ENCODE measurements around the gene CDC73.

DNA sequence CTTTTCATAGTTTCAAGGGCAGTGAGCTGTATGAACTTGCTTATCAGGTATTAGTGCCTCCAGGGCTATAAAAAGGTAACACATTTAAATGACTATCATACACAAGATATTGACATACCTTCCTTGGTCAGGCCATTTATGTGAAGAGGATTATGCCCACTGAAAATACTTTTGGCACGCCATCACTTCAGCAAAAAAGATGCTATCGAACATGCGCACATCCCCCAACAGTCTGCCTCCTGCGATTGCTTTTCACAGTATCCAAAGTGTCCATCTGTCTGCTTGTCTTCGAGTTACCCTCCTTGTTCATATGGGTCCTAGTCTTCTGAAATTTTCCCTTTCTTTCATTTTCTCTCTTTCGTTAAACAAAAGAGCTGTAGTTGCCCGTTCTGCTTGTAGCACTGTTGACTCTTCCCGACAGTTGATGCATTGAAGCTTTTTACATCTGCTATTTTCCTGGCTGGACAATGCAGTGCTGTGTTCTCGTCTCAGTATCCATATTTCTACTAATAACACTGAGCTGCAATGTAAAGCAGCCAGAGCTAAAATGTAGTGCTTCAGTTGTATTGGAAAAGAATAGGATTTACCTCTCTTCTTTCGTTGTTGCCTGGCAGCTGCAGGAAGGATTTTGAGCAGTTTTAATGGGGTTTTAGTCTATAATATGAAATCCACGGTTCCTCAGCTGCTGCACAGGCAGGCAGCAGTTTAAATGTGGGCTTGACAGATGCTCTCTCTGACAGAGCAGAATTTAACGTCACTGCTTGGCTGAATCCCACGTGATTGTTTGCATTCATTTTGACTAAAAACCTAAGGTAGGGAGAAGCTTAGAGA is 64.3 kb downstream of the CDC73 start, which contains the start of gene B3GALT2:
- TF ChIP-seq EZH2 (optimal IDR thresholded peaks at IDR 0.05; ENCODE audit: low read depth, low read length) (no peak), EZH2phosphoT487 (IDR thresholded peaks at IDR 0.05; ENCODE audit: low read length) (no peak)
- TF ChIP-seq, protein P1, sequence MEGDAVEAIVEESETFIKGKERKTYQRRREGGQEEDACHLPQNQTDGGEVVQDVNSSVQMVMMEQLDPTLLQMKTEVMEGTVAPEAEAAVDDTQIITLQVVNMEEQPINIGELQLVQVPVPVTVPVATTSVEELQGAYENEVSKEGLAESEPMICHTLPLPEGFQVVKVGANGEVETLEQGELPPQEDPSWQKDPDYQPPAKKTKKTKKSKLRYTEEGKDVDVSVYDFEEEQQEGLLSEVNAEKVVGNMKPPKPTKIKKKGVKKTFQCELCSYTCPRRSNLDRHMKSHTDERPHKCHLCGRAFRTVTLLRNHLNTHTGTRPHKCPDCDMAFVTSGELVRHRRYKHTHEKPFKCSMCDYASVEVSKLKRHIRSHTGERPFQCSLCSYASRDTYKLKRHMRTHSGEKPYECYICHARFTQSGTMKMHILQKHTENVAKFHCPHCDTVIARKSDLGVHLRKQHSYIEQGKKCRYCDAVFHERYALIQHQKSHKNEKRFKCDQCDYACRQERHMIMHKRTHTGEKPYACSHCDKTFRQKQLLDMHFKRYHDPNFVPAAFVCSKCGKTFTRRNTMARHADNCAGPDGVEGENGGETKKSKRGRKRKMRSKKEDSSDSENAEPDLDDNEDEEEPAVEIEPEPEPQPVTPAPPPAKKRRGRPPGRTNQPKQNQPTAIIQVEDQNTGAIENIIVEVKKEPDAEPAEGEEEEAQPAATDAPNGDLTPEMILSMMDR (IDR thresholded peaks at IDR 0.05; ENCODE audit: low read length) = no peak

Data from MM.1S (cell line).